Measurements from ENCODE around the gene OR2A25. TPM values are rescaled to one million over a fixed set of nuclear protein-coding genes. Genes with fewer than 3 reads are reported as not detected.

OR2A25 gene, protein sequence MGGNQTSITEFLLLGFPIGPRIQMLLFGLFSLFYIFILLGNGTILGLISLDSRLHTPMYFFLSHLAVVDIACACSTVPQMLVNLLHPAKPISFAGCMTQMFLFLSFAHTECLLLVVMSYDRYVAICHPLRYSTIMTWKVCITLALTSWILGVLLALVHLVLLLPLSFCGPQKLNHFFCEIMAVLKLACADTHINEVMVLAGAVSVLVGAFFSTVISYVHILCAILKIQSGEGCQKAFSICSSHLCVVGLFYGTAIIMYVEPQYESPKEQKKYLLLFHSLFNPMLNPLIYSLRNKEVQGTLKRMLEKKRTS
- total RNA-seq, result not detected in 2 replicates

DNA sequence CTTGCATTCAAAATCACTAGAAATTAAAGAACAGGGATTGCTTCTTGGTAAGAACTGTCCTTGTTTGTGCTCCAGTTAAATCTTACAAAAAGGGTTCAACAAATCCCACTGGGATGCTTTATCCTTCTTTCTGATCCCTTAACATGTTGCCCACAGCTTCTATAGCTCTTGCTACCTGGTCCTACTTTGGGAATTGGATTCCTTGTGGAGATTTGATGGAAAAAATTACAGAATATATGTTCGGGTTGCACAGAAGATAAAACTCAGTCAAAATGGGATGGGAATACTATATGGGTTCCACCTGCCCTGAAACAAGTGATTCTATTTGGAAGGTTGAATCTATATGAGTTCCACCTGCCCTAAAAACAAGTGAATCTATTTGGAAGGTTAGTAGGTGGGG, at the start of gene OR2A25:
TSS of gene OR2A25 (plus strand) at position 301 of the 400 bp plus-strand sequence. CDS start 4,409 bp downstream, outside the sequence.
- TF ChIP-seq, protein P1, sequence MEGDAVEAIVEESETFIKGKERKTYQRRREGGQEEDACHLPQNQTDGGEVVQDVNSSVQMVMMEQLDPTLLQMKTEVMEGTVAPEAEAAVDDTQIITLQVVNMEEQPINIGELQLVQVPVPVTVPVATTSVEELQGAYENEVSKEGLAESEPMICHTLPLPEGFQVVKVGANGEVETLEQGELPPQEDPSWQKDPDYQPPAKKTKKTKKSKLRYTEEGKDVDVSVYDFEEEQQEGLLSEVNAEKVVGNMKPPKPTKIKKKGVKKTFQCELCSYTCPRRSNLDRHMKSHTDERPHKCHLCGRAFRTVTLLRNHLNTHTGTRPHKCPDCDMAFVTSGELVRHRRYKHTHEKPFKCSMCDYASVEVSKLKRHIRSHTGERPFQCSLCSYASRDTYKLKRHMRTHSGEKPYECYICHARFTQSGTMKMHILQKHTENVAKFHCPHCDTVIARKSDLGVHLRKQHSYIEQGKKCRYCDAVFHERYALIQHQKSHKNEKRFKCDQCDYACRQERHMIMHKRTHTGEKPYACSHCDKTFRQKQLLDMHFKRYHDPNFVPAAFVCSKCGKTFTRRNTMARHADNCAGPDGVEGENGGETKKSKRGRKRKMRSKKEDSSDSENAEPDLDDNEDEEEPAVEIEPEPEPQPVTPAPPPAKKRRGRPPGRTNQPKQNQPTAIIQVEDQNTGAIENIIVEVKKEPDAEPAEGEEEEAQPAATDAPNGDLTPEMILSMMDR (conservative IDR thresholded peaks at IDR 0.05; ENCODE audit: low read depth, low read length), result no peak
- H3K4me3 ChIP-seq (ENCODE audit: low read depth, low read length), result no peak within 1 kb of the TSS
- no peak for DNase-seq (ENCODE audit: low read depth)

DNA sequence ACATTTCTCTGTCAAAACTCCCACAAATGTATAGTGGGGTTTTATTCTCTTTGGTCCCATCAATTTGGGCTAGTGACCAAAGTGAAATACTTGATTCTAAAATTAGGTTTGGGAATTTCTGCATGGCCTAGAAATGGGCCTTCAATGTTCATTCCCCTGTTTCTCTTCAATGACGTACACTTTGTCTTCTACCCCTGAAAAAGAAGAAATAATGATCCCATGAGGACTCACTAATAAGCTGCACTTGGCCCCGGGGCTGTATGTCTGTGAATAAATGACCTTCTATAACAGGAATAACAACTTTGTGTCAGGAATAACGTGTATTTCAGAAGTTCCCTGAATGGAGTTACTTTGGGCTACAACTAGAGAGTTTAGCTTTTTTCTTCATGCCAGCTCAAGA, 49.3 kb upstream of the OR2A25 start:
- TF ChIP-seq, protein P1 (conservative IDR thresholded peaks at IDR 0.05; ENCODE audit: low read depth, low read length), result no peak
- H3K4me3 ChIP-seq (ENCODE audit: low read depth, low read length), result no peak overlapping the region
- DNase-seq (ENCODE audit: low read depth), result no peak

DNA sequence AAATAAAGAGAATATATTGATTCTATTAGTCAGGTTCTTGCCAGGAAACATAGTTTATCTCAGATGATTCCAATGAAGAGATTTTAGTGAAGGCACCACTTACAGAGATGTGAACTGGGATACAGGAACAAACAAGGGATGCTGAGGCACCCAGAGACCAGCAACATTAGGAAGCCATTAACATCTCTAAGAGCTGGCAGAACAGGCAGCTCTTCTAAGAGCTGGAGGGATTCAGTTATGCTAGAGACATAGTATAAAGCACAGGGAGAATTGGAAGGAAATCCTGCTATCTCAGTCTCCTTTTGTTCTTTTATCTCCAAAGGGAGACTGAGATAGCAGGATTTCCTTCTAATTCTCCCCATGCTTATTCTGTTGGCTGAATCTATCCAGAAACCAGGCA, 47.4 kb upstream of the OR2A25 start:
- H3K4me3 ChIP-seq (ENCODE audit: low read depth, low read length), result no peak overlapping the region
- TF ChIP-seq, protein P1 (conservative IDR thresholded peaks at IDR 0.05; ENCODE audit: low read depth, low read length), result no peak
- DNase-seq (ENCODE audit: low read depth), result no peak

DNA sequence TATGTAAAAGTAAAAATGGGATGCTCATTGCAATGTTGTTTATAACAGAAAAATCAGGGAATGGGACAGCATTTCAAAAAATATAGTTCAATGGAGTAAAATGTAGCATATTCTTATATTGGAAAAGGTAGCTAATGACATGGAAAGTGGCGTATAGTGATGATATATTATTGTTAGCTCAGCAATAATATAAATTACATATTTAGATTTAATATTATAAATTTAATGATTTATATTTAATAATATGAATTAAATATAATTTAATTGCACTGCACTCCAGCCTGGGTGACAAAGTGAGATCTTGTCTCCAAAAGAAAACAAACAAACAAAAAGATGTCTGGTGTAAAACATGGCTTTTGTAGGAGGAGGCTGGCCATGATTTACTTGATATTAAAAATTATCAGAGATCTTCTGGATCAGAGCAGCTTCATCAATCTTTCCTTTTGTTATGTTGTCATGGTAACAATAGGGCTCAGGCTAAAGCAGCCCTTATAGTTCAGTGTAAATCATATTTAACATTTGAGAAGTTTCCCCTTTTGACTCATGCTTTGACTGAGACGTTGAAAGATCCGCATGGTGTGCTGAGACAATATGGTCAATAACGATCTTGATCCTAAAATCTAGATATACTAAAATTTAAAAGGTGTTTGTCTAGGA, 46.3 kb upstream of the OR2A25 start:
- H3K4me3 ChIP-seq (ENCODE audit: low read depth, low read length), result no peak overlapping the region
- DNase-seq (ENCODE audit: low read depth), result no peak
- TF ChIP-seq, protein P1 (conservative IDR thresholded peaks at IDR 0.05; ENCODE audit: low read depth, low read length), result no peak

DNA sequence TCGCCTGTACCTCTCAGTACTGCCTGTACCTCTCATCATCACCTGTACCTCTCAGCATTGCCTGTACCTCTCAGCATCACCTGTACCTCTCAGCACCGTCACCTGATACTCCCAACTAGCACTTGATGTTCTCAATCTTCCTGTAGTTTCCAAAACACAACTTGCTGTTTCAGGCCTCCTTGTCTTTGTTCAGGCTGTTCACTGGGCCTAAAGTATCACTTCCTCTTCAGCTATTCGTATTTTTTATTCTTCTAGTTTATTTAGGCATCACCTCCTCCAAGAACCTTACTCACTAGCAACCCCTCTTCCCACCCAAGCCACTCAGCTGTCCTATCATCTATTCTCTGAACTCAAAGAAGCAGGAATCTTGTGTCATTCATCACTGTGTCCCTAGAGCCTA, 45.4 kb upstream of the OR2A25 start:
- no peak for DNase-seq (ENCODE audit: low read depth)
- TF ChIP-seq, protein P1 (conservative IDR thresholded peaks at IDR 0.05; ENCODE audit: low read depth, low read length), result no peak
- no peak overlapping the region for H3K4me3 ChIP-seq (ENCODE audit: low read depth, low read length)

DNA sequence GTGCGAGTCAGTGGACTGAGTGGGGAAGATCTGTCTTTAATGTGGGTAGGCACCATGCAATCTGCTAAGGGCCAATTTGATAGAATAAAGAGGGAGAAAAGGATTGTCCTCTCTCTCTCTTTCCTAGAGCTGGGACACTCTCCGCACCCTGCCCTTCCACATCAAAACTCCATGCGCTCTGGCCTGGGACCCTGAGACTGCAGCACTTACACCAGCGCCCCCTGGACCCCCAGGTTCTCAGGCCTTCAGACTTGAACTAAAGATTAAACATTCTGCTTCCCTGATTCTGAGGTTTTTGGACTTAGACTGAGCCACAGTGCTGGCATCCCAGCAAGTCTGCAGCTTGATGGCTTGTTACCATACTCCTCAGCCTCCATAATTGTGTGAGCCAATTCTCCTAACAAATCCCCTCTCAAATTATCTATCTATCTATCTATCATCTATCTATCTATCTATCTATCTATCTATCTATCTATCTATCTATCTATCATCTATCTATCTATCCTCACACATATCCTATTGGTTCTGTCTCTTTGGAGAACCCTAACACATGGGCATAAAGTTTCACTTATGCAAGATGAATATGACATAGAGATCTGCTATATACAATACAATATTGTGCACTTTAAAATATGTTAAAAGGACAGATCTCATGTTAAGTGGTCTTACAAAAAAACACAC, 43.3 kb upstream of the OR2A25 start:
- TF ChIP-seq, protein P1 (conservative IDR thresholded peaks at IDR 0.05; ENCODE audit: low read depth, low read length), result no peak
- DNase-seq (ENCODE audit: low read depth), result no peak
- H3K4me3 ChIP-seq (ENCODE audit: low read depth, low read length), result no peak overlapping the region
